UCSD-AML1 (cell line): ENCODE results near the gene NLRP9.
"Not testable (repeated sequence)": the region's sequence is repeated elsewhere in the genome, so short reads cannot be mapped to it uniquely, and the experiment has no call there.

Experiments
- DNase-seq: peaks from one replicate; lab custom pipeline; 2025; ENCODE audit not compliant: unreplicated experiment; lab: John Stamatoyannopoulos, UW

The NLRP9 gene

DNA sequence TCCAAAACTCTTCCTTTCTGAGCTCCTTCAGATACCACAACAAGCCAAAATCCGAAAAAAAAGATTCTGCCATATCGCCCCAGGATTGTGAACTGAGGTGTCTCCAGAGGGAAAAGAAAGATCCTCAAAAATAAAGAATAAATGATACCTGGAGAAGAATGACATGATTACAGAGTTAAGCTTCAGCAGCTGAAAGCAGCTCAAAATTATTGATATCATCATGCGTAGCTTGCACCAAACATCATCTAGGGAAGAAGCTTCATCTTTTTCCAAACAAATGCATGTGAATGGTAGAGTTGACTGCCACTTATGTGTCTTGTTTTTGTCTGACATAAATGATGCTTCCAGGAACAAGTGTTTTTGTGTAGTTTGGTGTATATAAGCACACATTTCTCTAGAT lies at the start of gene NLRP9:
Gene NLRP9, minus strand, starts transcription at position 101 of the 400 bp plus-strand sequence. Its CDS starts 28 bp downstream, at position 73.
- DNase-seq = no peak

DNA sequence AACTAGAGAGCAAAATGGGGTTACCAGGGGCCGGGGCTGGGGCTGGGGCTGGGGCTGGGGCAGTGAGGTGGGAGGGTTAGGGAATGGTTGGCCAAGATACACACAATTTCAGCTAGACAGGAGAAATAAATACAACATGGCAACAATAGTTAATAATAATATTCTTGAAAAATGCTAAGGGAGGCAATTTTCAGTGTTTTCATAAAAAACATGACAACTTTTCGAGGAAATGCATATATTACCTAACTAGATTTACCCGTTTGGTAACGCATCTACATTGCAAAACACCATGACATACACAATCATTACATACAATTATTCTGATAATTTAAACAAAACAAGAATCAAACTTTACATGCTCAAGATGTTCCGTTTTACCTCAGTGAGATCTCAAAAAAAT lies 42.9 kb upstream of the NLRP9 start:
- no peak for DNase-seq

GRCh38 chr19:55778331-55778730 lies 40.1 kb upstream of the NLRP9 start:
- DNase-seq = no peak

GRCh38 chr19:55777528-55777927 lies 39.3 kb upstream of the NLRP9 start:
- peak; percentile 28 for DNase-seq

GRCh38 chr19:55769632-55770031 lies 31.4 kb upstream of the NLRP9 start:
- not testable (repeated sequence) for DNase-seq

DNA sequence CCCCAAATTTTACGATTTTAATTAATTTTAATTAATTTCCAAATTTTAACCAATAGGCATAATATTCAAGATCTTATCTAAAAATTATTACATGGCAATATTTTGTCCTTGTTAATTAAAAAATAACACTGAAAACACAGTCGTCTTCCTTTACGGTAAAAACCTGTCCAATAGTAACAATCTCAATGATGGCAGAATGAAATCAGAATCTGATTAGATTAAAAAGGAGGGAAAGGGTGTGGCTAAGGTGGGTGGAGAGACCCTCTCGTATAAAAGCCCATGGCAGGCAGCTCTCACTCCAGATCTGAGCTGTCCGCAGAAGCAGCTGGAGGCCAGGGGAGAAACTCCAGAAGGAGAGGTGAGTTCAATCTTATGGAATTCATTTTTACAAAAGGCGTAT lies 30.6 kb upstream of the NLRP9 start, which contains the start of gene RFPL4AL1:
Gene RFPL4AL1, plus strand, starts transcription at position 301 of the 400 bp plus-strand sequence. CDS start 2,687 bp downstream, outside the sequence.
- DNase-seq = not testable (repeated sequence)

DNA sequence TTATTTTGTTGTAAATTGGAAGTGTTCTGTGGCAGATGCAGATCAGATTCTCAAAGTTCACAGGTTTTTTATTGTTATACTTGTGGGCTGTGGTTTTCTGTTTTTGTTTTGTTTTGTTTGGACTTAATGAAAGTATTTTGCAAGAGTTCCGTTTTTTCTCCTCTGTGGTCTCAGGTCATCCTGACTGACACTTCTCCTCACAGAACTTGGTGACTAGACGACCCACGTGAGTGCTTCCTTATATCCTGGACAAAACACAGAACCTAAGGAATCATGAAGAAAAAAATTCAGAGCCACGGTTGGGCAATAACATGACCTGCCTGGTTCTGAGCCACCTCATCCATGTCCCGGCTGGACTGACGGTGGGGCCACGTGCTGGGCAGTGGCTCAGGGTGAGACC lies 28.3 kb upstream of the NLRP9 start:
- DNase-seq = no peak

DNA sequence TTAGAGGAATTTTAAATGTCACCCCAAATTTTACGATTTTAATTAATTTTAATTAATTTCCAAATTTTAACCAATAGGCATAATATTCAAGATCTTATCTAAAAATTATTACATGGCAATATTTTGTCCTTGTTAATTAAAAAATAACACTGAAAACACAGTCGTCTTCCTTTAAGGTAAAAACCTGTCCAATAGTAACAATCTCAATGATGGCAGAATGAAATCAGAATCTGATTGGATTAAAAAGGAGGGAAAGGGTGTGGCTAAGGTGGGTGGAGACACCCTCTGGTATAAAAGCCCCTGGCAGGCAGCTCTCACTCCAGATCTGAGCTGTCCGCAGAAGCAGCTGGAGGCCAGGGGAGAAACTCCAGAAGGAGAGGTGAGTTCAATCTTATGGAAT lies 20.6 kb upstream of the NLRP9 start, which contains the start of gene RFPL4A:
Gene RFPL4A, plus strand, starts transcription at position 301 of the 400 bp plus-strand sequence. CDS start 2,704 bp downstream, outside the sequence.
- DNase-seq = not testable (repeated sequence)

- DNase-seq = not testable (repeated sequence)
These were observed 18.6 kb upstream of the NLRP9 start for GRCh38 chr19:55756808-55757207.

GRCh38 chr19:55753401-55753800 lies 15.2 kb upstream of the NLRP9 start:
- no peak for DNase-seq

- DNase-seq = no peak
These were observed 12.5 kb upstream of the NLRP9 start for GRCh38 chr19:55750715-55751114.

DNA sequence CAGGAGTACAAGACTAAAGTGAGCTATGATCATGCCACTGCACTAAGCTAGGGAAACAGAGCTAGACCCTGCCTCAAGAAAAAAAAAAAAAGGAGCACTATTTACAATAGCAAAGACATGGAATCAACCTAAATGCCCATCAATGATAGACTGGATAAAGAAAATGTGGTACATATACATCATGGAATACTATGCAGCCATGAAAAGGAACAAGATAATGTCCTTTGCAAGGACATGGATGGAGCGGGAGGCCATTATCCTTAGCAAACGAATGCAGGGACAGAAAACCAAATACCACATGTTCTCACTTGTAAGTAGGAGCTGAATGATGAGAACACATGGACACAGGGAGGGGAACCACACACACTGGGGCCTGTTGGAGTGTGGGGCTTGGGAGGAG lies 7.8 kb downstream of the NLRP9 start:
- DNase-seq = not testable (repeated sequence)

GRCh38 chr19:55723491-55723890 lies 14.7 kb downstream of the NLRP9 start:
- no peak for DNase-seq

- DNase-seq = no peak
These were observed 17.4 kb downstream of the NLRP9 start for GRCh38 chr19:55720801-55721200.

GRCh38 chr19:55720214-55720746 lies 17.9 kb downstream of the NLRP9 start:
- no peak for DNase-seq

- DNase-seq = not testable (repeated sequence)
These were observed 20.1 kb downstream of the NLRP9 start for GRCh38 chr19:55717879-55718711.

GRCh38 chr19:55717251-55717650 lies 21.0 kb downstream of the NLRP9 start:
- no peak for DNase-seq

DNA sequence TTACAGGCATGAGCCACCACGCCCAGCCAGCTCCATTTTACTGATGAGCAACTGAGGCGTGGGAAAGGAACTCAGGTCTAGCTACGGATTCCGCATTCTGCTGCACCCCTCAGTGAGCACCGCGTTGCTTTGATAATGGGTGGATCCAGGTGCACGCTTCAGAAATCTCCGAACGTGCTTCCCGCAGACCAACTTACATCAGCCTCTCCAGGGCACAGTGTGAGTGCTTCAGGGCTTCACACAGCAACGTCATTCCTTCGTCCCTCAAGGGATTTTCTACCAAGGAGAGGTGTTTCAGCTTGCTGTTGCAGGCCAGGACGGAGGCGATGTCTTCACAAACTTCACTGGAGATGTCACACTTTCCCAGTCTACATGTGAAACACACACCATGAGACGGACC lies 21.7 kb downstream of the NLRP9 start:
- DNase-seq = no peak

DNA sequence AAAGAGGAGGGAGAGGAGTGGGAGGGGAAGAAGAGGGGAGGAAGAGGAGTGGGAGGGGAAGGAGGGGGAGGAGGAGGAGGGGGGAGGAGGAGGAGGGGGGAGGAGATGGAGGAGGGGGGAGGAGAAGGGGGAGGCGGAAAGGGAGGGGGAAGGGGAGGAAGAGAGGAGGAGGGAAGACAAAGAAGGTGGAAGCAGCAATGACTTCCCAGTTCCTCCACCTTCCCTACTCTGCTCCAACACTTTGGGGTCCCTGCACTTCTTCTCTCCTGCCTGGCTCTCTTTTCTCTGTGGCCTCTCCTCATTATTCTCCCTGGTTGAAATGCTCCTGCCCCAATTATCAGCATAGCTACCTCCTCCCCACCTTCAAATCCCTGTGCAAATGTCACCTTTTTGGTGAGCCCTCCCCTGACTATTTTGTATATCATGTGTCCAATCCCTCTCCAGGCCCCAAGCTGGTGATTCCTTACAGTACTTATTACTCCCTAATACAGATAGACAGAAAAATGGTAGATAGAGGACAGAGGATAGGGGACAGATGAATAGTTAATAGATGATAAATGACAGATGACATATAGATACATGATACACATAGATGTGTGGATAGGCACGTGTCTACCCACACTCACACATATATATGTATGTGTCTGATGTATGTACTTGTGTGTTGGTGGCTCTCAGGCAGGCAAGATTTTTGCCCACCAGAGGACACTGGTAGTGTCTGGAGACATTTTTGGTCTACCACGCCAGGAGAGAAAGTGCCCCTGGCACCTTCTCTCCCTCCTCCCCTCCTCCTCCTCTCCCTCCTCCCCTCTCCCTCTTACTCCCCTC lies 25.2 kb downstream of the NLRP9 start:
- DNase-seq = no peak

DNA sequence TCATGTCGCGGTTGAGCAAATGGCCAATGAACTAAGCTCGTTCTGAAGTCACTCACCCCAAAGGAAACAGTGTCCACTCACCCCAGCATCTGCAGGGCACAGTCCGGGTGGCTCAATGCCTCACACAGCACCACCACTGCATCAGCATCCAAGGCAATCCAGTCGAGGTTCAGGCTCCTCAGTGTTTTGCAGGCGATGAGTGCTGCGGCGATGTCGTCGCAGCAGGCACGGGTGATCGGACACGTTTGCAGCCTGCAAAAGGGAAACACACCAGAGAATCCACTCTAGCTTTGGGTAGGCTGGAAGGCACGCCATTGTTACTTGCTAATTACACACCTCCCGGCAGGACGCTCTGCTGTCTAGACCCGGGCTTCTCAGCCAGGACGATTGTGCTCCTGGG lies 26.5 kb downstream of the NLRP9 start:
- no peak for DNase-seq

DNA sequence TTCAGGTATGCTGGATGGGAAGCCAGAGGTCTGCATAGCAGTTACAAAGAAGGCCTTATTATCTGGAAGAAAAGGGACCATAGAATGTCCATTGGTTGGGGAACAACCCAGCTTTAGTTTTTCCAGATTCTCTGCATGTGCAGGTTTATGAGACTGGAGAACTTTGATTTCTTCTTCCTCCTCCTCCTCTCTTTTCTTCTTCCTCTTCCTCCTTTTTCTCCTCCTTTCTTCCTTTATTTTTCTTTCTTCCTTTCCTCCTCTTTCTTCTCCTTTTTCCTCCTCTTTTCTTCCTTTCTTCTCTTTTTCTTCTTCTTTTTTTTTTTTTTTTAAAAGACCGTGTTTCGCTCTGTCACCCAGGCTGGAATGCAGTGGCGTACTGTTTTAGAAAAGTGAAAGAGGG lies 32.2 kb downstream of the NLRP9 start:
- no peak for DNase-seq
